GM12873 (cell line): ENCODE measurements around the gene IDH2.

Experiments used
- TF ChIP-seq, protein P1 (sequence below): IDR thresholded peaks from 2 replicates; pipeline ENCODE4 v1.5.1; 2012; ENCODE audit warnings: low read depth, mild to moderate bottlenecking, moderate library complexity, low read length, control low read depth; ENCODE audit not compliant: insufficient read depth; ENCODE audit errors: missing control alignments

IDH2 gene

DNA sequence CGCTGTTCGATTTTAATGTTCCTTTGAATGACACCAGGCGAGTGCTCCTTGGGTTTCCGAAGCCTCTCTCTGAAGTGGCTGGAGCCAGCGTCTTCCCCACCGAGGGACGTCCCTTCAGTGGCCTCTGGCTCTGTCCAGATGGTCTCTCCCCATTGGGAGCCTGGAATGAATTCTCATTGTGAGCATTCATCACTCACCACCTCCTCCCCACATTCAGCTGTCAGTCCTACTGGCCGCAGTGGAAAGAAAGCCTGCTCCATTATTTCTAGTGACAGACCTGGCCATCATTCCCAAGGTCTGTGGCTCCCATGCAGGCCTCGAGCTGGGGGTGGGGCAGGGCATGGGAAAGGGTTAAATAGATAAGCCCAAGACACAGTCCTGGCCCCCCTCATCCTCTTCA, 65.9 kb downstream of the IDH2 start:
- TF ChIP-seq, protein P1, sequence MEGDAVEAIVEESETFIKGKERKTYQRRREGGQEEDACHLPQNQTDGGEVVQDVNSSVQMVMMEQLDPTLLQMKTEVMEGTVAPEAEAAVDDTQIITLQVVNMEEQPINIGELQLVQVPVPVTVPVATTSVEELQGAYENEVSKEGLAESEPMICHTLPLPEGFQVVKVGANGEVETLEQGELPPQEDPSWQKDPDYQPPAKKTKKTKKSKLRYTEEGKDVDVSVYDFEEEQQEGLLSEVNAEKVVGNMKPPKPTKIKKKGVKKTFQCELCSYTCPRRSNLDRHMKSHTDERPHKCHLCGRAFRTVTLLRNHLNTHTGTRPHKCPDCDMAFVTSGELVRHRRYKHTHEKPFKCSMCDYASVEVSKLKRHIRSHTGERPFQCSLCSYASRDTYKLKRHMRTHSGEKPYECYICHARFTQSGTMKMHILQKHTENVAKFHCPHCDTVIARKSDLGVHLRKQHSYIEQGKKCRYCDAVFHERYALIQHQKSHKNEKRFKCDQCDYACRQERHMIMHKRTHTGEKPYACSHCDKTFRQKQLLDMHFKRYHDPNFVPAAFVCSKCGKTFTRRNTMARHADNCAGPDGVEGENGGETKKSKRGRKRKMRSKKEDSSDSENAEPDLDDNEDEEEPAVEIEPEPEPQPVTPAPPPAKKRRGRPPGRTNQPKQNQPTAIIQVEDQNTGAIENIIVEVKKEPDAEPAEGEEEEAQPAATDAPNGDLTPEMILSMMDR, result no peak

DNA sequence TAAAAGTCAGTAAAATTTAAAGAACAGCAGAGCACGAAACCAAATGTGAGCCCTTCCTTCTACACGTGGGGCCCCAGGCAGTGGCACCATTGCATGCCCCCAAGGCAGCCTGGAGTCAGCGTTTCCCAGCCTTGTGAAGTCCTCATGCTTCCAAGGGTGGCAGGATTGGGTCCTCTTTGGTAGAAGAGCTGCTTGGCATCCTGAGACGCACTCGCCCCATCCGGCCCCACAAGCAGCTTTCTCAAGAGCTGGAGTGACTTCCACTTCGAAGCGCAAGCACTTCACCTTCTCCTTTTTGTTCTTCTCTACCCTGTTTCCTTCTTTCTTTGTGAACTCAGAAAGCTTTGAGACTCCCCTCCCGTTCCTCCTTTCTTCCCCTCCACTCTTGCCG, 66.4 kb downstream of the IDH2 start:
- TF ChIP-seq, protein P1, result no peak

DNA sequence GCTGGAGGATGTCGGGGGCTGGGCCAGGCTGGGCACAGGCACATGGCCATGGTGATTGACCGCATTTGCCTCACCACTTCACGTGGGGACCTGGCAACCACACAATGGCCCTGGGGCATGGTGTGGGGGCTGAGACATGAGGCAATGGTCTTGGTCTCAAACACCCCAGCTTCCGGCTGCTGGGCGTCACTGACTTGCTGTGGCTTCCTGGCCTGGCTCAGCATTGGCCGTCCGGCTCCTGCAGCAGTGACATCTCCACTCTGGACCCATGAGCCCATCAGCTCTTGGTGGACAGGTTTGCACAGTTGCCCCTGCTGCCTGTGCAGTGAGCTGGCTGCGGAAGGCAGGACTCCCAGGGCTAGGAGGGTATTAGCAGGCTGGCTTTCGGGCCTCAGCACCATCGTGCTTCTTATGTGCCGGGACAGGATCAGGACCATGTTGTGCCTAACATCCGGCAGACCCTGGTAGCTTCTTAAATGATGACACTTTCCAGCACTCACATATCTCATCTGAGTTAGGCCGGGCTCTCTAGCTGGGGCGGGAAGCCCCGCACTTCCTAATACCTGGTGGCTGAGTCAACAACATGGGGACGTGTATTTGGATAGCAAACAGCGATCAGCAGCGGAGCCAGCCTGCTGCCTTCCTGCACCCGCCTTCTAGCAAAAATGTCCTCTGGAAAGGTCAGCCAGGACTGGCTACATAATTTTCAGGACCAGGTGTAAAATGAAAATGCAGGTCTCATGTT, 67.0 kb downstream of the IDH2 start:
- TF ChIP-seq, protein P1, result no peak

DNA sequence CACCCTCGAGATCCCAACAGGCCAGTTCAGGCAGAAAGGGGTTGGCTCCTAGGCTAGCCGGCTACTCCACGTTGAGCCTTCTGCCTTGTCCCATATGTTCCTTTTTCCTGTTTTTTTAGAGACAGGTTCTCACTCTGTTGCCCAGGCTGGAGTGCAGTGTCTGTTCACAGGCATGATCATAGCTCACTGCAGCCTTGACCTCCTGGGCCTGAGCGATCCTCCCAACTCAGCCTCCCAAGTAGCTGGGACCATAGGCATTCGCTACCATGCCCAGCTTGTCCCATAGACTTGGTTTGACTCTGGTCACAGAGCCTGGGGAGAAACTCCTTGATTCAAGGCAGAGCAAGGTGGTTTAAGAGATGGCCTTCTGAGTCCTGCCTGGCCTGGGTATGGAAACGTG, 68.8 kb downstream of the IDH2 start:
- TF ChIP-seq, protein P1, result no peak
